ENCODE data around the gene ITGA8.

GRCh38 chr10:15558136-15558535, 161.6 kb downstream of the ITGA8 start:
- TF ChIP-seq CTCF (IDR thresholded peaks at IDR 0.05) = no peak
- TF ChIP-seq POLR2A (IDR thresholded peaks at IDR 0.05) = no peak
- TF ChIP-seq POLR2AphosphoS5 (IDR thresholded peaks at IDR 0.05) = no peak
